Neuronal stem cell (in vitro differentiated cells): ENCODE data around the gene GSE1.

Experiments
- DNase-seq: peaks from one replicate; pipeline ENCODE4 v3.0.0-alpha.2; 2013; ENCODE audit warnings: low spot score
- H2AFZ ChIP-seq: one replicate; pipeline ENCODE4 v1.6.1; 2013; ENCODE audit warnings: mild to moderate bottlenecking, low read length, inconsistent platforms
- H2AK5ac ChIP-seq: 2 replicates; pipeline ENCODE4 v1.6.1; 2013; ENCODE audit warnings: low read depth, mild to moderate bottlenecking, inconsistent platforms, low read length, moderate library complexity, mixed read lengths
- H2BK120ac ChIP-seq: 2 replicates; pipeline ENCODE4 v1.6.1; 2013; ENCODE audit warnings: low read depth, mild to moderate bottlenecking, inconsistent platforms, low read length, moderate library complexity, mixed read lengths
- H2BK12ac ChIP-seq: one replicate; pipeline ENCODE4 v1.6.1; 2013; ENCODE audit warnings: low read length, inconsistent platforms
- H2BK15ac ChIP-seq: 2 replicates; pipeline ENCODE4 v1.6.1; 2013; ENCODE audit warnings: mild to moderate bottlenecking, low read length, inconsistent platforms, mixed read lengths
- H2BK5ac ChIP-seq: one replicate; pipeline ENCODE4 v1.6.1; 2013; ENCODE audit warnings: inconsistent platforms, mild to moderate bottlenecking, low read length, moderate library complexity
- H3K14ac ChIP-seq: one replicate; pipeline ENCODE4 v1.6.1; 2013; ENCODE audit warnings: low read length, inconsistent platforms
- H3K18ac ChIP-seq: 2 replicates; pipeline ENCODE4 v1.6.1; 2013; ENCODE audit warnings: low read length, inconsistent platforms
- H3K23ac ChIP-seq: 2 replicates; pipeline ENCODE4 v1.6.1; 2013; ENCODE audit warnings: low read depth, mild to moderate bottlenecking, mixed read lengths, low read length, inconsistent platforms; ENCODE audit not compliant: poor library complexity
- H3K27ac ChIP-seq: replicated peaks from 3 replicates; pipeline ENCODE4 v1.5.1; 2013; ENCODE audit warnings: low read length, inconsistent platforms
- H3K27me3 ChIP-seq, 3 experiments: 2 replicates each; pipeline ENCODE4 v1.6.1; 2013; ENCODE audit warnings: low read length in 3 of 3, mild to moderate bottlenecking in 2 of 3, inconsistent platforms in 1 of 3, low read depth in 1 of 3, mixed read lengths in 1 of 3, moderate library complexity in 1 of 3; ENCODE audit not compliant: control insufficient read depth in 3 of 3, insufficient read depth in 3 of 3
- H3K36me3 ChIP-seq, 2 donors: replicated peaks in 1 of 2; 2 replicates each; pipeline ENCODE4 v1.6.1; 2013; ENCODE audit warnings: low read length in 2 of 2; ENCODE audit not compliant: control insufficient read depth in 2 of 2, insufficient read depth in 2 of 2
- H3K4ac ChIP-seq: 2 replicates; pipeline ENCODE4 v1.6.1; 2013; ENCODE audit warnings: inconsistent platforms, mild to moderate bottlenecking, low read length, moderate library complexity
- H3K4me1 ChIP-seq, 2 donors: 1 replicate in 1 of 2; 2 replicates in 1 of 2; pipeline ENCODE4 v1.6.1; 2013; ENCODE audit warnings: low read length in 2 of 2, low read depth in 1 of 2; ENCODE audit not compliant: control insufficient read depth in 2 of 2, insufficient read depth in 1 of 2
- H3K4me2 ChIP-seq: one replicate; pipeline ENCODE4 v1.6.1; 2013; ENCODE audit warnings: mild to moderate bottlenecking, low read length, inconsistent platforms; ENCODE audit not compliant: insufficient read depth, poor library complexity, severe bottlenecking
- H3K4me3 ChIP-seq, 2 donors: 2 replicates each; pipeline ENCODE4 v1.5.1; 2013; ENCODE audit warnings: low read length in 2 of 2, mild to moderate bottlenecking in 2 of 2, inconsistent platforms in 1 of 2, moderate library complexity in 1 of 2
- H3K79me1 ChIP-seq: one replicate; pipeline ENCODE4 v1.6.1; 2013; ENCODE audit warnings: low read depth, mild to moderate bottlenecking, inconsistent platforms, low read length, moderate library complexity
- H3K9ac ChIP-seq: one replicate; pipeline ENCODE4 v1.6.1; 2013; ENCODE audit warnings: mild to moderate bottlenecking, low read depth, low read length, inconsistent platforms; ENCODE audit not compliant: poor library complexity
- H3K9me3 ChIP-seq, 2 donors: replicated peaks in 1 of 2; 2 replicates each; pipeline versions ENCODE3 to v1.6.1; 2013; ENCODE audit warnings: low read length in 2 of 2, mild to moderate bottlenecking in 2 of 2, inconsistent platforms in 1 of 2, low read depth in 1 of 2, mixed read lengths in 1 of 2, moderate library complexity in 1 of 2; ENCODE audit not compliant: control insufficient read depth in 2 of 2, insufficient read depth in 1 of 2
- H4K8ac ChIP-seq: one replicate; pipeline ENCODE4 v1.6.1; 2013; ENCODE audit warnings: low read depth, mild to moderate bottlenecking, inconsistent platforms, low read length, moderate library complexity
- H4K91ac ChIP-seq: one replicate; pipeline ENCODE4 v1.6.1; 2013; ENCODE audit warnings: low read length, low read depth, mild to moderate bottlenecking, inconsistent platforms; ENCODE audit not compliant: poor library complexity
- WGBS, 2 donors: extraction: QIAGEN DNeasy Blood & Tissue Kit; methylation state at CpG; one replicate each; pipeline ENCODE4 v1.1.7; 2013; ENCODE audit warnings: missing lambda C conversion rate in 2 of 2, mixed read lengths in 1 of 2; ENCODE audit not compliant: insufficient read length in 2 of 2, insufficient replicate concordance in 1 of 2; ENCODE audit errors: extremely low coverage in 2 of 2; 5-methylcytosine and 5-hydroxymethylcytosine counted together

The GSE1 gene

DNA sequence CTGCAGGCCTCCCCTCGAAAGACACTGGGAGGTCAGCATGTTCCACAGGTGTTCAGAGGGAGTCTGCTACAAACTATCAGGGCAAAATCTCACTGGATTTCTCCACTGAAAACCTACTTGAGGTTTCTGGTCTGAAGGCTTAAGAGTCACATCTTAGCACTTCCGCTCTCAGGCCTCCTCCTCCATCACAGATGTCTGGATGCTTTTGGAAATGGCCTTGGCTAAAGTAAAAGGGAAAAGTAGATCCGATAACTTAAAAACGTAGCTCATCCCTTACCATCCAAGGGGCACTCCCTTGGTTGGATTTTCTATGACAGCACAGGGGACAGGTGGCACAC lies 61.3 kb downstream of the GSE1 start:
- Histone ChIP-seq H3K18ac (no peak overlapping the region), H2AFZ (no peak overlapping the region), H3K9me3 (no peaks in the 10 kb centered on the region), H4K91ac (no peak overlapping the region), H3K4ac (no peak overlapping the region), H2BK15ac (no peak overlapping the region), H3K4me3 (no peak overlapping the region), H3K27ac (no peak overlapping the region), H3K14ac (no peak overlapping the region), H2AK5ac (no peak overlapping the region), H3K23ac (no peak overlapping the region), H3K4me2 (no peak overlapping the region), H2BK120ac (no peak overlapping the region), H3K9ac (no peak overlapping the region), H3K27me3 (no peaks in the 10 kb centered on the region), H2BK12ac (no peak overlapping the region), H2BK5ac (no peak overlapping the region), H3K36me3 (peaks cover 40 to 98% of the 10 kb centered on the region in 2 donors), H4K8ac (no peak overlapping the region), H3K79me1 (no peaks in the 10 kb centered on the region), H3K4me1 (no peaks in the 10 kb centered on the region)
- no peak for DNase-seq
- no CpG with 5 or more reads among the region's 4 CpGs for WGBS, 2 donors

GRCh38 chr16:85674828-85675227 lies 61.7 kb downstream of the GSE1 start:
- H3K14ac ChIP-seq = no peak overlapping the region
- no peak overlapping the region for H2AFZ ChIP-seq
- peaks cover 2% of the 10 kb centered on the region for H3K79me1 ChIP-seq
- no peak overlapping the region for H2BK15ac ChIP-seq
- H3K18ac ChIP-seq = no peak overlapping the region
- H3K36me3 ChIP-seq = peaks cover 42 to 98% of the 10 kb centered on the region in 2 donors
- H3K9me3 ChIP-seq = no peaks in the 10 kb centered on the region
- H2BK12ac ChIP-seq = no peak overlapping the region
- H3K27ac ChIP-seq = no peak overlapping the region
- no peak overlapping the region for H2BK120ac ChIP-seq
- no CpG with 5 or more reads among the region's 6 CpGs for WGBS, 2 donors
- no peak overlapping the region for H3K23ac ChIP-seq
- no peak for DNase-seq
- H3K4me2 ChIP-seq = no peak overlapping the region
- H2BK5ac ChIP-seq = no peak overlapping the region
- no peak overlapping the region for H2AK5ac ChIP-seq
- no peaks in the 10 kb centered on the region for H3K4me1 ChIP-seq
- H3K9ac ChIP-seq = no peak overlapping the region
- no peak overlapping the region for H3K4me3 ChIP-seq
- H3K4ac ChIP-seq = no peak overlapping the region
- H3K27me3 ChIP-seq = no peaks in the 10 kb centered on the region
- H4K8ac ChIP-seq = no peak overlapping the region
- no peak overlapping the region for H4K91ac ChIP-seq

DNA sequence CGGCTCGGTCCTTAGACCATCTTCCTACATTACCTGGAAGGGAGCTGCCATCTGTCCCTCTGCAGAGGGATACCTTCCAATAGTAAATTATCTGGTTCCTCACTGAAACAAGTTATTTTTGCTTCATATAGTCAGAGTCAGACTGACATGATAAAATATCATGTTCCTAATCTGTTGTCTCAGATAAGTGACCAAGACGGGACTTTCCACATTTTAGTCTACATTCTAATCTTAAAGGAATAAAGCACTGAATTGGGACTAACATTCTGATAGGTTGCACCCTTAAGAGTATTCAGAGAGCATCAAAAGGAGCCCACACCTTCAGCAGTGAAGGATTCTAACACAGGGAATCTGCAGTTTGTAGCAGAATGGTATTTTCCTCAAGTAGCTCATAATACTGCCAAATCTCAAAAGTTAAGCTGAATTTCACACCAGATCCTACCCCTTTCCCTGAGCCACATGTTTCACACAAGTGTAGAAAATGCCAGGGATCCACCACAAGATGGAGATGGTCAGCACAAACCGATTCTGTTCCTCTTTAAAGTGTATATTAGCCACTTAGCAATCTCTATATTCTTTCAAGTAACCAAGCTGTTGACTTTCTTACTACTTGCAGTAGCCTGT lies 62.2 kb downstream of the GSE1 start:
- H3K4me2 ChIP-seq = no peak overlapping the region
- H3K4ac ChIP-seq = no peak overlapping the region
- peaks cover 3% of the 10 kb centered on the region for H3K79me1 ChIP-seq
- no peak overlapping the region for H3K9ac ChIP-seq
- no peak overlapping the region for H3K14ac ChIP-seq
- no peak overlapping the region for H2BK120ac ChIP-seq
- H3K27me3 ChIP-seq = no peaks in the 10 kb centered on the region
- no peak overlapping the region for H4K91ac ChIP-seq
- DNase-seq = no peak
- H3K18ac ChIP-seq = no peak overlapping the region
- H2AK5ac ChIP-seq = no peak overlapping the region
- no peak overlapping the region for H4K8ac ChIP-seq
- WGBS, 2 donors = no CpG with 5 or more reads among the region's 4 CpGs
- peaks cover 46 to 98% of the 10 kb centered on the region in 2 donors for H3K36me3 ChIP-seq
- H2BK5ac ChIP-seq = no peak overlapping the region
- H2BK12ac ChIP-seq = no peak overlapping the region
- H2AFZ ChIP-seq = no peak overlapping the region
- H3K9me3 ChIP-seq = no peaks in the 10 kb centered on the region
- no peaks in the 10 kb centered on the region for H3K4me1 ChIP-seq
- no peak overlapping the region for H2BK15ac ChIP-seq
- no peak overlapping the region for H3K27ac ChIP-seq
- no peak overlapping the region for H3K4me3 ChIP-seq
- no peak overlapping the region for H3K23ac ChIP-seq

DNA sequence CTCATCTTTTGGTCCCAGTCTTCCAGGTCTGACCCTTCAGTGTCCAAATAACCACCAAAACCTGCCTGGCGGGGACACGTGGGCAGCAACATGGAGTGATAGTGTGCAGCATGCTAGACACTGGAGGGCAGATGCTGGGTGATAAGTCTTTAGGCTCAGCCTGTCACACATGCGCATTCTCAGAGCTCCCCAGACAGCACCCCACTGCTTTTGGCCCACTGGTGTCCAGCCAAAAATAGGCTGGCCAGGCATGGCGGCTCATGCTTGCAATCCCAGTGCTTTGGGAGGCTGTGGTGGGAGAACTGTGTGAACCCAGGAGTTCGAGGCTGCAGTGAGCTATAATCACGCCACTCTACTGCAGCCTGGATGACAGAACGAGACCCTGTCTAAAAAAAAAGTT lies 63.3 kb downstream of the GSE1 start:
- H3K18ac ChIP-seq = no peak overlapping the region
- no peak overlapping the region for H2BK120ac ChIP-seq
- no peak overlapping the region for H3K14ac ChIP-seq
- no peak overlapping the region for H3K23ac ChIP-seq
- no peak overlapping the region for H2BK12ac ChIP-seq
- no peak overlapping the region for H2AFZ ChIP-seq
- H2AK5ac ChIP-seq = no peak overlapping the region
- no peaks in the 10 kb centered on the region for H3K27me3 ChIP-seq
- no peak for DNase-seq
- no peak overlapping the region for H2BK15ac ChIP-seq
- no peaks in the 10 kb centered on the region for H3K9me3 ChIP-seq
- no peak overlapping the region for H3K4ac ChIP-seq
- peaks cover 57 to 100% of the 10 kb centered on the region in 2 donors for H3K36me3 ChIP-seq
- WGBS, 2 donors = no CpG with 5 or more reads among the region's 7 CpGs
- H3K4me2 ChIP-seq = no peak overlapping the region
- no peak overlapping the region for H4K91ac ChIP-seq
- no peak overlapping the region for H3K9ac ChIP-seq
- H3K27ac ChIP-seq = no peak overlapping the region
- H3K79me1 ChIP-seq = peaks cover 3% of the 10 kb centered on the region
- H4K8ac ChIP-seq = no peak overlapping the region
- no peak overlapping the region for H3K4me3 ChIP-seq
- H3K4me1 ChIP-seq = no peaks in the 10 kb centered on the region
- no peak overlapping the region for H2BK5ac ChIP-seq
